Liver (tissue), 10 donors: ENCODE measurements around the gene PIGL. TPM values are rescaled to one million over a fixed set of nuclear protein-coding genes. Genes with fewer than 3 reads are reported as not detected.

Source experiments
- DNase-seq: peaks from one replicate; pipeline ENCODE4 v3.0.0-alpha.2; 2017; ENCODE audit warnings: low spot score
- H3K27ac ChIP-seq, 2 donors: one replicate each; pipeline ENCODE4 v1.7.0; 2013; ENCODE audit warnings: inconsistent platforms in 2 of 2, low read length in 2 of 2, control low read depth in 1 of 2, low read depth in 1 of 2, mild to moderate bottlenecking in 1 of 2
- H3K27me3 ChIP-seq, 4 donors: one replicate each; pipeline versions ENCODE4 v1.6.1 to v1.7.0; 2013; ENCODE audit warnings: low read length in 3 of 4, inconsistent platforms in 1 of 4, mild to moderate bottlenecking in 1 of 4, moderate library complexity in 1 of 4; ENCODE audit not compliant: control insufficient read depth in 4 of 4, insufficient read depth in 4 of 4
- H3K36me3 ChIP-seq, 4 donors: one replicate each; pipeline versions ENCODE4 v1.6.1 to v1.7.0; 2013; ENCODE audit warnings: low read length in 3 of 4, mild to moderate bottlenecking in 3 of 4, low read depth in 1 of 4, moderate library complexity in 1 of 4; ENCODE audit not compliant: control insufficient read depth in 4 of 4, insufficient read depth in 3 of 4
- H3K4me1 ChIP-seq, 4 donors: one replicate each; pipeline versions ENCODE4 v1.6.1 to v1.7.0; 2013; ENCODE audit warnings: low read length in 3 of 4, mild to moderate bottlenecking in 3 of 4, moderate library complexity in 1 of 4; ENCODE audit not compliant: control insufficient read depth in 4 of 4, insufficient read depth in 4 of 4
- H3K4me3 ChIP-seq, 3 donors: one replicate each; pipeline versions ENCODE4 v1.6.1 to v1.7.0; 2013; ENCODE audit warnings: low read length in 3 of 3, control low read depth in 1 of 3, low read depth in 1 of 3, mild to moderate bottlenecking in 1 of 3
- H3K9ac ChIP-seq, 2 donors: one replicate each; pipeline ENCODE4 v1.7.0; 2013; ENCODE audit warnings: low read length in 2 of 2, mild to moderate bottlenecking in 2 of 2, moderate library complexity in 2 of 2, control low read depth in 1 of 2, low read depth in 1 of 2
- H3K9me3 ChIP-seq, 4 donors: one replicate each; pipeline versions ENCODE4 v1.6.1 to v1.7.0; 2013; ENCODE audit warnings: low read length in 3 of 4; ENCODE audit not compliant: control insufficient read depth in 4 of 4
- NR2F2 ChIP-seq: IDR thresholded peaks from 2 replicates; pipeline ENCODE4 v1.6.1; 2016; ENCODE audit warnings: antibody characterized with exemption
- WGBS: extraction: QIAGEN DNeasy Blood & Tissue Kit; methylation state at CpG from one replicate; pipeline ENCODE4 v1.1.7; 2013; 5-methylcytosine and 5-hydroxymethylcytosine counted together
- polyA plus RNA-seq, 2 donors: library from polyadenylated mRNA; stranded (reverse) in 1 of 2; unstranded in 1 of 2; fragments of 200-250 nt in 1 of 2; fragments of >200 nt in 1 of 2; fragmentation: Nextera tagmentation in 1 of 2; extraction: Ambion mirVana in 1 of 2; gene quantifications; one replicate each; pipeline versions ENCODE4 v1.2.1 to v1.2.3, GENCODE V29; 2013 to 2015
- small RNA-seq: library from RNA; depleted of rRNA; stranded (forward); fragments of <200 nt; gene quantifications from one replicate; pipeline ENCODE3, GENCODE V24; 2014
- total RNA-seq, 2 donors: library from RNA; depleted of rRNA; stranded (reverse); fragments of >200 nt; gene quantifications; one replicate each; pipeline ENCODE4 v1.2.3, GENCODE V29; 2014
- donor health status: healthy.
- donor health status: healthy.
- donor health status: healthy.
- donor health status: healthy.
- donor health status: healthy.

Gene PIGL
- total and polyA plus RNA-seq, 4 donors = 6.7 to 34.7 (median 14.7) TPM

GRCh38 chr17:16374146-16374938 is 157.3 kb downstream of the PIGL start:
- H3K4me1 ChIP-seq = peaks cover 0 to 9% (median 1%) of the 10 kb centered on the region in 4 donors
- DNase-seq = no peak
- H3K27ac ChIP-seq = no peak overlapping the region
- no peak overlapping the region for H3K9ac ChIP-seq
- no peaks in the 10 kb centered on the region for H3K9me3 ChIP-seq
- WGBS = 83% methylated on average over 16 of the region's 16 CpGs
- no peaks in the 10 kb centered on the region for H3K36me3 ChIP-seq
- no peaks in the 10 kb centered on the region for H3K27me3 ChIP-seq
- no peak overlapping the region for H3K4me3 ChIP-seq
- no peak for TF ChIP-seq NR2F2

Small RNAs within 50 kb of the gene (small RNA-seq; reads per million reads assigned to genes)
- gene MIR1288 = not detected

Other genes with a start within 250 kb of the PIGL start
- gene ZSWIM7, start 217.5 kb upstream of the PIGL start, total RNA-seq = 10 to 100 TPM in 1 of 2 donors, 1 to 10 TPM in 1; 7.1 to 12.8 TPM
- 10 to 100 TPM; 14.8 to 27.0 TPM for gene ZSWIM7, start 217.5 kb upstream of the PIGL start, polyA plus RNA-seq
- gene TTC19, start 217.4 kb upstream of the PIGL start, total RNA-seq = 10 to 100 TPM; 29.3 to 29.8 TPM
- gene TTC19, start 217.4 kb upstream of the PIGL start, polyA plus RNA-seq = 10 to 100 TPM; 16.1 to 19.9 TPM
- 10 to 100 TPM; 69.0 to 94.8 TPM for gene NCOR1, start 1.7 kb upstream of the PIGL start, total RNA-seq
- gene NCOR1, start 1.7 kb upstream of the PIGL start, polyA plus RNA-seq = 10 to 100 TPM; 23.6 to 84.9 TPM
- gene CENPV, start 136.3 kb downstream of the PIGL start, total RNA-seq = 10 to 100 TPM; 13.1 to 15.2 TPM
- gene CENPV, start 136.3 kb downstream of the PIGL start, polyA plus RNA-seq = 10 to 100 TPM; 21.2 to 24.3 TPM
- 1,000 to 10,000 TPM; 1,190 to 3,673 TPM for gene UBB, start 163.9 kb downstream of the PIGL start, total RNA-seq
- gene UBB, start 163.9 kb downstream of the PIGL start, polyA plus RNA-seq = 1,000 to 10,000 TPM; 1,427 to 1,518 TPM
- gene TRPV2, start 198.4 kb downstream of the PIGL start, total RNA-seq = 1 to 10 TPM; 5.6 to 9.3 TPM
- gene TRPV2, start 198.4 kb downstream of the PIGL start, polyA plus RNA-seq = 1 to 10 TPM; 2.9 to 3.5 TPM